ENCODE data around the gene ARL13A.
"Not testable (repeated sequence)": the region's sequence is repeated elsewhere in the genome, so short reads cannot be mapped to it uniquely, and the experiment has no call there.

The ARL13A gene

GRCh38 chrX:100994352-100995281, 25.1 kb downstream of the ARL13A start:
- no peak for DNase-seq

DNA sequence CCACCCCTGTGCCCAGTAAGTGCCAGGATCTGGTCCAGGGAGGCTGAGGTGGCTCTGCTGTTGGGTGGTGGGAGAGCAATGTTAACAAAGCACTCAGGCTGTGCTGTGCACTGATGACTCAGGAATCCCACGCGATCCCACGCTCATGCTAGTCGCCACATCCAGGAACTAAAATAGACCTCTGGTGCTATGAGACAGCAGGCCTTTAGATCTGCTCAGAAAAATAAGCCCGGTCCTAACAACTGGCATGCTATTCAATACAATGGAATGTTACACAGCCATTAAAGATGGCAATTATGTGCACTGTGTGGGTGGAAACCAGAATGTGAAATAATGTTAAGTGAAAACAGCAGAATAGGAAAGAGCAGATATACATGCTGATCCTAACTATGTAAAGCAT, 26.0 kb downstream of the ARL13A start:
- no peak for DNase-seq

DNA sequence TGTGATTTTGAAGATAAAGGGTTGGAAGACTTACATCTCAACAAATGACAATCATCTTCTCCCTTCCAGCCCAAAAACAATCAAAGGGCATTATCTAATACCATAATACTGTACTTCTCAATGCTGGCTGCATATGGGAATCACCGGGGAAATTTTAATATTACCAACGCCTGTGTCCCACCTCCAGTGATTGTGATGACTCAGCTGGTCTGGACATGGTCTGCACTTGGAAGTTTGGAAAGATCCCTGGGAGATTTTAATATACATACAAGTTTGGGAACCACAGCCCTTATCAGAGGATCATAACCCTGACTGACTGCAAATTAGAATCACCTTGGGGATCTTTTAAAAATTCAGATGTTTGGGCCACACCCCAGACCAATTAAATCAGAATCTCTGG, 29.9 kb downstream of the ARL13A start:
- DNase-seq = no peak

- DNase-seq = no peak
These were observed 39.6 kb downstream of the ARL13A start for GRCh38 chrX:101009090-101009489.

- DNase-seq = not testable (repeated sequence)
These were observed 42.5 kb downstream of the ARL13A start for GRCh38 chrX:101012031-101012430.

DNA sequence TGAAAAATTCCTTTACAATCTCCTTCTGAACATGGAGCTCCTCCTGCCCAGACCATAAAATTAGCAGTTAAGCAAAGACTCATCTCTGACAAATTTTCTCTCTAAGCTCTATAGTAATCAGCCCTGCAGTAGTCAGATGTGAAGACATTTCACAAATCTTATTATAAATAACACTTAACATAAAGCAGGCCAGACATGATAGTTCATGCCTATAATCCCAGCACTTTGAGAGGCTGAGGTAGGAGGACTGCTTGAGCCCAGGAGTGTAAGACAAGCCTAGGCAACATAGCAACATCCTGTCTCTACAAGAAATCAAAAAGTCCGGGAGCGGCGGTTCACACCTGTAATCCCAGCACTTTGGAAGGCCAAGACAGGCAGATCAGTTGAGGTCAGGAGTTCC, 52.5 kb downstream of the ARL13A start:
- no peak for DNase-seq

DNA sequence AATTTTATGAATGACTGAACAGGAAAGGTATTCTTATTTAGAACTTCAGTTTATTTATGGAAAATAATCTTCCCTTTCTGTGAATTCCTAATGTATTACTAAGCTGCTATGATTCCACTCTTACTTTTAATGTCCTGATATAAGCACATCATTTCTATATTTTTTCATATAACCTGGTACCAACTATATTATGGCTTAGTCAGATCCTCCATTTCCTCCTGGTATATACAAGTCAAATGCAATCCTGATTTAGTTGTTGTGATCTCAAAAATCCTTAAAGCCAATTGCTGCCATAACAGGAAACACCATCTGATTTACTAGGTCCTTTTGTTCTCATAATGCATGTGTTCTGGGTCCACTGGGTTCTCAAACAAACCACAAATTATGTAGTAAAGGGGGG, 55.6 kb downstream of the ARL13A start:
- no peak for DNase-seq

- DNase-seq = no peak
These were observed 59.1 kb downstream of the ARL13A start for GRCh38 chrX:101028562-101028961.

DNA sequence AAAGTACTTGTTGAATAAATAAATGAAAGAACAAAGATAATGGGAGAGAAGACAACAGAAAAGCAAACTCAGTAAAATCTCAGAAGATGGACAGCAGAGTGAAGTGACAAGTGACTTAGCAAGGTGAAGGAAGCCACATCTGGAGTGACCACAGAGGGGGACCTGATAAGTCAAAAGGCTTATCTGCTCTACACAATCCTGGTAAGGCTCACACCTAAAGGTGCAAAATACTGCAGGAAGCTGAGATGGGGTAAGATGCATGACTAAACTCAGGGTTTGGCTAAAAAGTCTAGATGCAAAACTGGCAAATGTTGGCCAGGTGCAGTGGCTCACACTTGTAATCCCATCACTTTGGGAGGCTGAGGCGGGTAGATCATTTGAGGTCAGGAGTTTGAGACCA, 60.2 kb downstream of the ARL13A start:
- DNase-seq = no peak

GRCh38 chrX:101037231-101037630, 67.7 kb downstream of the ARL13A start:
- no peak for DNase-seq

GRCh38 chrX:101040197-101040596, 70.7 kb downstream of the ARL13A start:
- DNase-seq = no peak

Data from KG1 (cell line).